ENCODE measurements around the gene C18orf63.

- TF ChIP-seq CTCF (conservative IDR thresholded peaks at IDR 0.05; ENCODE audit: low read depth, low read length) (no peak), EZH2 (IDR thresholded peaks at IDR 0.05; ENCODE audit: borderline replicate concordance, low read depth, low read length, poor library complexity, severe bottlenecking) (no peak)
These were observed 25.6 kb upstream of the C18orf63 start for GRCh38 chr18:74290021-74290420.
